Measurements from ENCODE around the gene MRPL55. TPM values are rescaled to one million over a fixed set of nuclear protein-coding genes. Genes with fewer than 3 reads are reported as not detected.
A peak's percentile ranks its signal among the peaks of the same experiment; 100 is the strongest.

The MRPL55 gene
- total and polyA plus RNA-seq, 2 experiments from 2014 or later, result 92.4 to 172 TPM

DNA sequence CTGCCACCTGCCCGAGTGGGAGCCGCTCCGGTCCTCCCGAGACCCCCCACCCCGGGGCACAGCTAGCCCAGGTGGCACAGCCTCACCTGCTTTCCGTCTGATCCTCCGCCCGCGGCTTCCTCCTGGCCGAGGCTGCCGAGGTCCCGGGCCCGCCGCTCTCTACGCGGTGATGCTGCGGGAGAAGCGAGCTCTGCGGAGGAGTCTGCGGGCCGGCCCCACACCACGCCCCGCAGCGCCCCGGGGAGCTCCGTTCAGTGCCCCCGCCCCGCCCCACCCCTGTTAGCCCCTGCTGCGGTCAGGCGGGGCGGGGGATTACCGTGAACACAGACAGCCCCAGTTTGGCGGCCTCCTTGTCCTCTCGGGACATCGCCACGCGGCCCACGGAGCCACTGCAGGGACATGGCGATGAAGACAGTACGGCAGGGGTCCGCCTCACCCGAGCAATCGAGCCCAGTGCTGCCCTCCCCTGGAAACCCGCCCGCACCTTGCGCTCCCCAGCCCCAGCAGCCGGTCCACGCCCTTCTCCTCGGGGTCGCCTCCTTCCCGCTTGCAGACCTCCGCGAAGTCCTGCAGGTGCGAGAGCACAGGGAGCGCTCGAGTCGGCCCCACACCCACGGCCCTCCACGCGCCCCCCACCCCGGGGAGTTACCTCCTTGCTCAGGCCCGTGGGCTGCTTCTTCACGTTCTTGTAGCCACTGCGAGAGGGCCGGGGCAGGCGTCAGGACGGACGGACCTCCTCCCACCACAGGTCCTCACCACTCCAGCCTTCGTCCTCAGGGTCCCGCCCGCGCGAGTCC, 6.9 kb downstream of the MRPL55 start:
- peaks cover 8% of the 10 kb centered on the region; the same call in 1 of the 3 replicates for H3K4me1 Mint-ChIP-seq
- peak overlapping the region; percentile 93 for H3K4me3 ChIP-seq
- H3K79me2 ChIP-seq (replicated peaks; ENCODE audit: insufficient read depth), result no peaks in the 10 kb centered on the region
- peaks cover 20% of the 10 kb centered on the region for H3K27me3 Mint-ChIP-seq (ENCODE audit: insufficient read depth, low read depth, poor library complexity)
- 0 out of 2 replicates have a peak, but pooled peaks cover 3% of the 10 kb centered on the region for H3K4me1 ChIP-seq (ENCODE audit: insufficient read depth)
- 0 out of 2 replicates have a peak, but pooled peaks cover 2% of the 10 kb centered on the region for H3F3A ChIP-seq (replicated peaks; ENCODE audit: low read depth)
- no peaks in the 10 kb centered on the region for H3K27me3 ChIP-seq (ENCODE audit: insufficient read depth)
- H3K27ac Mint-ChIP-seq, result no peak overlapping the region
- peak; percentile 66 for DNase-seq (ENCODE audit: low spot score)
- no peak overlapping the region for H3K27ac ChIP-seq (ENCODE audit: low read depth)
- H3K9me2 ChIP-seq (ENCODE audit: insufficient read depth), result no peaks in the 10 kb centered on the region
- H3K36me3 Mint-ChIP-seq (ENCODE audit: low read depth), result peaks cover 48% of the 10 kb centered on the region
- 0 out of 2 replicates have a peak overlapping the region, but pooled peaks have one; percentile 18 for H2AFZ ChIP-seq
- peak overlapping the region; percentile 92; the same call in 2 of the 3 replicates for H3K4me3 Mint-ChIP-seq
- H3K9me3 Mint-ChIP-seq, result no peaks in the 10 kb centered on the region; the same call in 1 of the 3 replicates
- no peaks in the 10 kb centered on the region; the same call in 1 of the 2 replicates for H4K20me1 ChIP-seq (replicated peaks; ENCODE audit: insufficient read depth)
- ATAC-seq, result peak; percentile 69
- TF ChIP-seq, protein P1, sequence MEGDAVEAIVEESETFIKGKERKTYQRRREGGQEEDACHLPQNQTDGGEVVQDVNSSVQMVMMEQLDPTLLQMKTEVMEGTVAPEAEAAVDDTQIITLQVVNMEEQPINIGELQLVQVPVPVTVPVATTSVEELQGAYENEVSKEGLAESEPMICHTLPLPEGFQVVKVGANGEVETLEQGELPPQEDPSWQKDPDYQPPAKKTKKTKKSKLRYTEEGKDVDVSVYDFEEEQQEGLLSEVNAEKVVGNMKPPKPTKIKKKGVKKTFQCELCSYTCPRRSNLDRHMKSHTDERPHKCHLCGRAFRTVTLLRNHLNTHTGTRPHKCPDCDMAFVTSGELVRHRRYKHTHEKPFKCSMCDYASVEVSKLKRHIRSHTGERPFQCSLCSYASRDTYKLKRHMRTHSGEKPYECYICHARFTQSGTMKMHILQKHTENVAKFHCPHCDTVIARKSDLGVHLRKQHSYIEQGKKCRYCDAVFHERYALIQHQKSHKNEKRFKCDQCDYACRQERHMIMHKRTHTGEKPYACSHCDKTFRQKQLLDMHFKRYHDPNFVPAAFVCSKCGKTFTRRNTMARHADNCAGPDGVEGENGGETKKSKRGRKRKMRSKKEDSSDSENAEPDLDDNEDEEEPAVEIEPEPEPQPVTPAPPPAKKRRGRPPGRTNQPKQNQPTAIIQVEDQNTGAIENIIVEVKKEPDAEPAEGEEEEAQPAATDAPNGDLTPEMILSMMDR (conservative IDR thresholded peaks at IDR 0.05; ENCODE audit: low read depth in 2 of 2), result peak in 1 of 2 experiments; percentile 54; a peak in 2 of 4 replicates
- TF ChIP-seq, protein P2, sequence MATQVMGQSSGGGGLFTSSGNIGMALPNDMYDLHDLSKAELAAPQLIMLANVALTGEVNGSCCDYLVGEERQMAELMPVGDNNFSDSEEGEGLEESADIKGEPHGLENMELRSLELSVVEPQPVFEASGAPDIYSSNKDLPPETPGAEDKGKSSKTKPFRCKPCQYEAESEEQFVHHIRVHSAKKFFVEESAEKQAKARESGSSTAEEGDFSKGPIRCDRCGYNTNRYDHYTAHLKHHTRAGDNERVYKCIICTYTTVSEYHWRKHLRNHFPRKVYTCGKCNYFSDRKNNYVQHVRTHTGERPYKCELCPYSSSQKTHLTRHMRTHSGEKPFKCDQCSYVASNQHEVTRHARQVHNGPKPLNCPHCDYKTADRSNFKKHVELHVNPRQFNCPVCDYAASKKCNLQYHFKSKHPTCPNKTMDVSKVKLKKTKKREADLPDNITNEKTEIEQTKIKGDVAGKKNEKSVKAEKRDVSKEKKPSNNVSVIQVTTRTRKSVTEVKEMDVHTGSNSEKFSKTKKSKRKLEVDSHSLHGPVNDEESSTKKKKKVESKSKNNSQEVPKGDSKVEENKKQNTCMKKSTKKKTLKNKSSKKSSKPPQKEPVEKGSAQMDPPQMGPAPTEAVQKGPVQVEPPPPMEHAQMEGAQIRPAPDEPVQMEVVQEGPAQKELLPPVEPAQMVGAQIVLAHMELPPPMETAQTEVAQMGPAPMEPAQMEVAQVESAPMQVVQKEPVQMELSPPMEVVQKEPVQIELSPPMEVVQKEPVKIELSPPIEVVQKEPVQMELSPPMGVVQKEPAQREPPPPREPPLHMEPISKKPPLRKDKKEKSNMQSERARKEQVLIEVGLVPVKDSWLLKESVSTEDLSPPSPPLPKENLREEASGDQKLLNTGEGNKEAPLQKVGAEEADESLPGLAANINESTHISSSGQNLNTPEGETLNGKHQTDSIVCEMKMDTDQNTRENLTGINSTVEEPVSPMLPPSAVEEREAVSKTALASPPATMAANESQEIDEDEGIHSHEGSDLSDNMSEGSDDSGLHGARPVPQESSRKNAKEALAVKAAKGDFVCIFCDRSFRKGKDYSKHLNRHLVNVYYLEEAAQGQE (IDR thresholded peaks at IDR 0.05; ENCODE audit: unreplicated experiment), result no peak
- H3K4me2 ChIP-seq, result peak overlapping the region; percentile 86
- peaks cover 3% of the 10 kb centered on the region; the same call in 1 of the 2 replicates for H3K36me3 ChIP-seq (ENCODE audit: insufficient read depth)

DNA sequence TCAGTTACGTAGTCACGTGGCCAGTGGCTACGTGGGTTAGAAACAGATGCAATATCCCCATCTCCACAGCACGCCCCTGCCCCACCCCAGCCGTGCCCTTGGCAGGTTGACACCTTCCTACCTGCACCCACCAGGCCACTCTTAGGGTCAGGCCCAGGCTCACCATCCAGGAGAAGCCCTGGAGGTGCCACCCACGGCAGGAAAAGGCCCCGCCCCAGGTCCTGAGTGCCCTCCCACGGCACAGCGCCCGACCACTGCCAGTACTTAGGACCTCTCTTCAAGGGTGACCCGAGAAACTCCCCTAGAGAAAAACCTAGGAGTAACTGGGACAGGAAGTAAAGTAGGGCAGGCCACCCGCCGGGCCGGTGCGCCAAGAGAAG, 7.5 kb downstream of the MRPL55 start:
- peaks cover 8% of the 10 kb centered on the region; the same call in 1 of the 3 replicates for H3K4me1 Mint-ChIP-seq
- H3K4me3 Mint-ChIP-seq, result peak overlapping the region; percentile 92
- H3K4me2 ChIP-seq, result peak overlapping the region; percentile 86
- H3K27ac Mint-ChIP-seq, result no peak overlapping the region
- peaks cover 44% of the 10 kb centered on the region for H3K36me3 Mint-ChIP-seq (ENCODE audit: low read depth)
- 0 out of 2 replicates have a peak, but pooled peaks cover 3% of the 10 kb centered on the region for H3K4me1 ChIP-seq (ENCODE audit: insufficient read depth)
- H3K79me2 ChIP-seq (replicated peaks; ENCODE audit: insufficient read depth), result peaks cover 3% of the 10 kb centered on the region; the same call in 1 of the 2 replicates
- H2AFZ ChIP-seq, result no peak overlapping the region
- ATAC-seq (no peak), DNase-seq (ENCODE audit: low spot score) (no peak)
- no peak overlapping the region for H3K27ac ChIP-seq (ENCODE audit: low read depth)
- H4K20me1 ChIP-seq (replicated peaks; ENCODE audit: insufficient read depth), result peaks cover under 1% of the 10 kb centered on the region; the same call in 1 of the 2 replicates
- no peaks in the 10 kb centered on the region for H3K27me3 ChIP-seq (ENCODE audit: insufficient read depth)
- no peaks in the 10 kb centered on the region for H3K9me2 ChIP-seq (ENCODE audit: insufficient read depth)
- H3F3A ChIP-seq (replicated peaks; ENCODE audit: low read depth), result 0 out of 2 replicates have a peak, but pooled peaks cover 2% of the 10 kb centered on the region
- peaks cover 20% of the 10 kb centered on the region for H3K27me3 Mint-ChIP-seq (ENCODE audit: insufficient read depth, low read depth, poor library complexity)
- peak overlapping the region; percentile 93 for H3K4me3 ChIP-seq
- H3K9me3 Mint-ChIP-seq, result no peaks in the 10 kb centered on the region; the same call in 1 of the 3 replicates
- peaks cover 3% of the 10 kb centered on the region; the same call in 1 of the 2 replicates for H3K36me3 ChIP-seq (ENCODE audit: insufficient read depth)
- TF ChIP-seq, protein P3, sequence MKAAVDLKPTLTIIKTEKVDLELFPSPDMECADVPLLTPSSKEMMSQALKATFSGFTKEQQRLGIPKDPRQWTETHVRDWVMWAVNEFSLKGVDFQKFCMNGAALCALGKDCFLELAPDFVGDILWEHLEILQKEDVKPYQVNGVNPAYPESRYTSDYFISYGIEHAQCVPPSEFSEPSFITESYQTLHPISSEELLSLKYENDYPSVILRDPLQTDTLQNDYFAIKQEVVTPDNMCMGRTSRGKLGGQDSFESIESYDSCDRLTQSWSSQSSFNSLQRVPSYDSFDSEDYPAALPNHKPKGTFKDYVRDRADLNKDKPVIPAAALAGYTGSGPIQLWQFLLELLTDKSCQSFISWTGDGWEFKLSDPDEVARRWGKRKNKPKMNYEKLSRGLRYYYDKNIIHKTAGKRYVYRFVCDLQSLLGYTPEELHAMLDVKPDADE (IDR thresholded peaks at IDR 0.05), result no peak
- TF ChIP-seq STAT1 (IDR thresholded peaks at IDR 0.05; ENCODE audit: unreplicated experiment) (no peak), ZNF114 (CRISPR knock-in tag; IDR thresholded peaks at IDR 0.05) (no peak), JUNB (IDR thresholded peaks at IDR 0.05; ENCODE audit: unreplicated experiment) (no peak), POLR2AphosphoS5 (IDR thresholded peaks at IDR 0.05; ENCODE audit: low read depth) (no peak), ZNF331 (CRISPR knock-in tag; IDR thresholded peaks at IDR 0.05; ENCODE audit: low read depth) (no peak), EZH2 (IDR thresholded peaks at IDR 0.05; ENCODE audit: low read depth, unreplicated experiment) (no peak), EZH2phosphoT487 (IDR thresholded peaks at IDR 0.05; ENCODE audit: unreplicated experiment) (no peak), NANOG (IDR thresholded peaks at IDR 0.05; ENCODE audit: borderline replicate concordance) (no peak)

Measured in GM23338 (cell line).